Liver (tissue), 9 donors: Measurements from ENCODE around the gene MTMR10. TPM values are rescaled to one million over a fixed set of nuclear protein-coding genes. Genes with fewer than 3 reads are reported as not detected.

Experiments used
- DNase-seq: peaks from one replicate; pipeline ENCODE4 v3.0.0-alpha.2; 2017; ENCODE audit warnings: low spot score
- H3K27ac ChIP-seq, 2 donors: one replicate each; pipeline ENCODE4 v1.7.0; 2013; ENCODE audit warnings: inconsistent platforms in 2 of 2, low read length in 2 of 2, control low read depth in 1 of 2, low read depth in 1 of 2, mild to moderate bottlenecking in 1 of 2
- H3K27me3 ChIP-seq, 4 donors: one replicate each; pipeline versions ENCODE4 v1.6.1 to v1.7.0; 2013; ENCODE audit warnings: low read length in 3 of 4, inconsistent platforms in 1 of 4, mild to moderate bottlenecking in 1 of 4, moderate library complexity in 1 of 4; ENCODE audit not compliant: control insufficient read depth in 4 of 4, insufficient read depth in 4 of 4
- H3K36me3 ChIP-seq, 4 donors: one replicate each; pipeline versions ENCODE4 v1.6.1 to v1.7.0; 2013; ENCODE audit warnings: low read length in 3 of 4, mild to moderate bottlenecking in 3 of 4, low read depth in 1 of 4, moderate library complexity in 1 of 4; ENCODE audit not compliant: control insufficient read depth in 4 of 4, insufficient read depth in 3 of 4
- H3K4me1 ChIP-seq, 4 donors: one replicate each; pipeline versions ENCODE4 v1.6.1 to v1.7.0; 2013; ENCODE audit warnings: low read length in 3 of 4, mild to moderate bottlenecking in 3 of 4, moderate library complexity in 1 of 4; ENCODE audit not compliant: control insufficient read depth in 4 of 4, insufficient read depth in 4 of 4
- H3K4me3 ChIP-seq, 3 donors: one replicate each; pipeline versions ENCODE4 v1.6.1 to v1.7.0; 2013; ENCODE audit warnings: low read length in 3 of 3, control low read depth in 1 of 3, low read depth in 1 of 3, mild to moderate bottlenecking in 1 of 3
- H3K9ac ChIP-seq, 2 donors: one replicate each; pipeline ENCODE4 v1.7.0; 2013; ENCODE audit warnings: low read length in 2 of 2, mild to moderate bottlenecking in 2 of 2, moderate library complexity in 2 of 2, control low read depth in 1 of 2, low read depth in 1 of 2
- H3K9me3 ChIP-seq, 4 donors: one replicate each; pipeline versions ENCODE4 v1.6.1 to v1.7.0; 2013; ENCODE audit warnings: low read length in 3 of 4; ENCODE audit not compliant: control insufficient read depth in 4 of 4
- CTCF ChIP-seq: fragments of 150-350 bp; IDR thresholded peaks from 2 replicates; pipeline ENCODE4 v1.5.1; 2017; ENCODE audit warnings: improper control_type of control experiment, low read depth, low read length; ENCODE audit not compliant: missing input control
- EGR1 ChIP-seq, 2 donors: IDR thresholded peaks; 2 replicates each; pipeline ENCODE4 v1.6.1; 2016 to 2018; ENCODE audit warnings: antibody characterized with exemption in 2 of 2, low read depth in 2 of 2
- FOXA2 ChIP-seq: IDR thresholded peaks from 2 replicates; pipeline ENCODE4 v1.6.1; 2016; ENCODE audit warnings: antibody characterized with exemption
- GABPA ChIP-seq, 2 donors: IDR thresholded peaks in 1 of 2; conservative IDR thresholded peaks in 1 of 2; 2 replicates each; pipeline ENCODE4 v1.6.1; 2016; ENCODE audit warnings: antibody characterized with exemption in 2 of 2, mild to moderate bottlenecking in 1 of 2, moderate library complexity in 1 of 2
- HNF4A ChIP-seq, 2 donors: conservative IDR thresholded peaks; 2 replicates each; pipeline ENCODE4 v1.6.1; 2016; ENCODE audit warnings: antibody characterized with exemption in 2 of 2, mild to moderate bottlenecking in 2 of 2
- HNF4G ChIP-seq: IDR thresholded peaks from 2 replicates; pipeline ENCODE4 v1.6.1; 2016; ENCODE audit warnings: antibody characterized with exemption
- JUND ChIP-seq, 2 donors: IDR thresholded peaks; 2 replicates each; pipeline ENCODE4 v1.6.1; 2016; ENCODE audit warnings: antibody characterized with exemption in 2 of 2
- NR2F2 ChIP-seq: IDR thresholded peaks from 2 replicates; pipeline ENCODE4 v1.6.1; 2016; ENCODE audit warnings: antibody characterized with exemption
- RAD21 ChIP-seq, 2 donors: IDR thresholded peaks; 2 replicates each; pipeline ENCODE4 v1.6.1; 2016; ENCODE audit warnings: antibody characterized with exemption in 2 of 2, mild to moderate bottlenecking in 2 of 2
- REST ChIP-seq: IDR thresholded peaks from 2 replicates; pipeline ENCODE4 v1.6.1; 2016; ENCODE audit warnings: antibody characterized with exemption, mild to moderate bottlenecking
- RXRA ChIP-seq, 2 donors: IDR thresholded peaks; 2 replicates each; pipeline ENCODE4 v1.6.1; 2017 to 2018; ENCODE audit warnings: antibody characterized with exemption in 2 of 2, mild to moderate bottlenecking in 1 of 2
- SP1 ChIP-seq: IDR thresholded peaks from 2 replicates; pipeline ENCODE4 v1.6.1; 2018; ENCODE audit warnings: antibody characterized with exemption, mild to moderate bottlenecking
- TAF1 ChIP-seq: conservative IDR thresholded peaks from 2 replicates; pipeline ENCODE4 v1.6.1; 2016; ENCODE audit warnings: antibody characterized with exemption, mild to moderate bottlenecking
- YY1 ChIP-seq: IDR thresholded peaks from 2 replicates; pipeline ENCODE4 v1.6.1; 2016; ENCODE audit warnings: antibody characterized with exemption, mild to moderate bottlenecking
- ZBTB33 ChIP-seq: IDR thresholded peaks from 2 replicates; pipeline ENCODE4 v1.6.1; 2016; ENCODE audit warnings: antibody characterized with exemption
- WGBS: extraction: QIAGEN DNeasy Blood & Tissue Kit; methylation state at CpG from one replicate; pipeline ENCODE4 v1.1.7; 2013; 5-methylcytosine and 5-hydroxymethylcytosine counted together
- polyA plus RNA-seq, 2 donors: library from polyadenylated mRNA; stranded (reverse) in 1 of 2; unstranded in 1 of 2; fragments of 200-250 nt in 1 of 2; fragments of >200 nt in 1 of 2; fragmentation: Nextera tagmentation in 1 of 2; extraction: Ambion mirVana in 1 of 2; gene quantifications; one replicate each; pipeline versions ENCODE4 v1.2.1 to v1.2.3, GENCODE V29; 2013 to 2015
- total RNA-seq, 2 donors: library from RNA; depleted of rRNA; stranded (reverse); fragments of >200 nt; gene quantifications; one replicate each; pipeline ENCODE4 v1.2.3, GENCODE V29; 2014
- TF ChIP-seq, protein P1 (sequence below): IDR thresholded peaks from 2 replicates; pipeline ENCODE4 v1.6.1; 2016; ENCODE audit warnings: antibody characterized with exemption
- donor health status: healthy.
- donor health status: healthy.
- donor health status: healthy.
- donor health status: healthy.
- donor health status: healthy.

Gene MTMR10
- total and polyA plus RNA-seq, 4 donors = 8.7 to 31.3 (median 13.6) TPM

GRCh38 chr15:30985081-30985531 lies 6.3 kb downstream of the MTMR10 start:
- no peak overlapping the region for H3K27ac ChIP-seq
- H3K4me3 ChIP-seq = no peak overlapping the region

More at GRCh38 chr15:30985081-30985531, 6.3 kb downstream of the MTMR10 start:
- Histone ChIP-seq H3K27me3 (no peaks in the 10 kb centered on the region), H3K9me3 (no peaks in the 10 kb centered on the region), H3K36me3 (peaks cover 3 to 21% (median 8%) of the 10 kb centered on the region in 4 donors), H3K4me1 (peaks cover 7 to 46% (median 31%) of the 10 kb centered on the region in 4 donors), H3K9ac (no peak overlapping the region)
- TF ChIP-seq NR2F2 (no peak), ZBTB33 (no peak), HNF4G (no peak), YY1 (no peak), RXRA (IDR thresholded peaks at IDR 0.05) (no peak), JUND (IDR thresholded peaks at IDR 0.05) (no peak), EGR1 (IDR thresholded peaks at IDR 0.05; ENCODE audit: low read depth in 2 of 2) (no peak), GABPA (IDR thresholded peaks at IDR 0.05 in 1 of 2, conservative IDR thresholded peaks at IDR 0.05 in 1 of 2) (no peak), CTCF (no peak), RAD21 (IDR thresholded peaks at IDR 0.05) (no peak), HNF4A (conservative IDR thresholded peaks at IDR 0.05) (no peak), SP1 (no peak), REST (no peak), TAF1 (no peak), FOXA2 (no peak)
- TF ChIP-seq, protein P1, sequence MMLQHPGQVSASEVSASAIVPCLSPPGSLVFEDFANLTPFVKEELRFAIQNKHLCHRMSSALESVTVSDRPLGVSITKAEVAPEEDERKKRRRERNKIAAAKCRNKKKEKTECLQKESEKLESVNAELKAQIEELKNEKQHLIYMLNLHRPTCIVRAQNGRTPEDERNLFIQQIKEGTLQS = no peak
- 35% methylated on average over 3 of the region's 3 CpGs for WGBS
- no peak for DNase-seq
